Common myeloid progenitor, CD34-positive (primary cell): ENCODE results near the gene TRIM7.
"Not testable (repeated sequence)": the region's sequence is repeated elsewhere in the genome, so short reads cannot be mapped to it uniquely, and the experiment has no call there.

ENCODE experiments used
- CTCF ChIA-PET: fragments of 350-600 bp; sonication (Branson Sonifier 250); formaldehyde crosslinking; loops from one replicate; lab custom pipeline; 2021; ENCODE audit warnings: antibody characterized with exemption; lab: Charles Lee
- POLR2A ChIA-PET: fragments of 350-600 bp; sonication (Branson Sonifier 250); formaldehyde crosslinking; loops from one replicate; lab custom pipeline; 2021; ENCODE audit warnings: antibody characterized with exemption; lab: Charles Lee
- DNase-seq, 3 donors: peaks; one replicate each; pipeline versions ENCODE4 v3.0.0 to v3.0.0-alpha.2; 2013
- H3K27ac ChIP-seq, 2 experiments: 1 replicate in 1 of 2; 2 replicates in 1 of 2; pipeline ENCODE4 v1.7.0; 2013; ENCODE audit warnings: inconsistent platforms in 2 of 2, low read length in 2 of 2, mild to moderate bottlenecking in 2 of 2, low read depth in 1 of 2, moderate library complexity in 1 of 2; ENCODE audit not compliant: severe bottlenecking in 2 of 2, insufficient read depth in 1 of 2, poor library complexity in 1 of 2
- H3K27me3 ChIP-seq, 5 experiments: replicated peaks in 2 of 5; 1 replicate in 3 of 5; 2 replicates in 2 of 5; pipeline versions ENCODE4 v1.6.1 to v1.7.0; 2013; ENCODE audit warnings: low read length in 4 of 5, mild to moderate bottlenecking in 2 of 5, moderate library complexity in 2 of 5, inconsistent platforms in 1 of 5; ENCODE audit not compliant: insufficient read depth in 5 of 5, control insufficient read depth in 4 of 5
- H3K36me3 ChIP-seq, 4 experiments: 1 replicate in 2 of 4; 2 replicates in 2 of 4; pipeline versions ENCODE4 v1.6.1 to v1.7.0; 2013; ENCODE audit warnings: low read length in 3 of 4, control low read depth in 1 of 4, mild to moderate bottlenecking in 1 of 4; ENCODE audit not compliant: control insufficient read depth in 4 of 4, insufficient read depth in 4 of 4
- H3K4me1 ChIP-seq, 4 experiments: 1 replicate in 3 of 4; 2 replicates in 1 of 4; pipeline versions ENCODE4 v1.6.1 to v1.7.1; 2013; ENCODE audit warnings: low read length in 3 of 4, mild to moderate bottlenecking in 3 of 4, control low read depth in 1 of 4, inconsistent platforms in 1 of 4, moderate library complexity in 1 of 4; ENCODE audit not compliant: control insufficient read depth in 4 of 4, insufficient read depth in 4 of 4; ENCODE audit errors: control extremely low read depth in 1 of 4
- H3K4me3 ChIP-seq, 7 experiments: 1 replicate in 4 of 7; 2 replicates in 3 of 7; pipeline versions ENCODE4 v1.5.1 to v1.7.0; 2013; ENCODE audit warnings: mild to moderate bottlenecking in 7 of 7, low read length in 6 of 7, moderate library complexity in 6 of 7, inconsistent platforms in 2 of 7, low read depth in 2 of 7, control low read depth in 1 of 7; ENCODE audit not compliant: insufficient read depth in 4 of 7, control insufficient read depth in 1 of 7; ENCODE audit errors: extremely low read depth in 1 of 7
- H3K9me3 ChIP-seq, 5 experiments: 1 replicate in 4 of 5; 2 replicates in 1 of 5; pipeline versions ENCODE4 v1.6.1 to v1.7.1; 2013; ENCODE audit warnings: low read length in 4 of 5, mild to moderate bottlenecking in 2 of 5, inconsistent platforms in 1 of 5, low read depth in 1 of 5, moderate library complexity in 1 of 5; ENCODE audit not compliant: control insufficient read depth in 4 of 5, insufficient read depth in 2 of 5; ENCODE audit errors: control extremely low read depth in 1 of 5
- WGBS: methylation state at CpG from one replicate; pipeline ENCODE4 v1.1.5; 2013; ENCODE audit not compliant: insufficient coverage; 5-methylcytosine and 5-hydroxymethylcytosine counted together

The TRIM7 gene

DNA sequence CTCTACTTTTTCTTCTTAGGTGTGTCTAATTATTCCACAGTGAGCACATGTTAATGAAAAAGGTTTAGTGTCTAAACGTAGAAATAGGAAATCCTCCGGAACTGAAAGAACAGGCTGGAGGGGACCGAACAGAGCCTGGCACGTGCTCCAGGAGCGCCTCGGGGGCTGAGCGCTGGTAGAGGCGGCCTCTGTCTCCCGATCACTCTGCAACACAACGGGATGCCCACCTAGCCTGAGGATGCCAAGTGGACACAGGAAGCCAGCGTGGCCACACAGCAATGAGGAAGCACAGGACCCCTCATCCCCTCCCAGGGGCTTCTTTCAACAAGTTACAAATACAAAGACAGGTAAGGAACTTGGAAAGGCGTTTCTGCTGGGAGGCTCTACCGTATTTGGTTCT is 19.4 kb downstream of the TRIM7 start:
- Histone ChIP-seq H3K27me3 (peaks cover 0 to 2% (median 0%) of the 10 kb centered on the region in 5 experiments), H3K36me3 (no peaks in the 10 kb centered on the region), H3K9me3 (no peaks in the 10 kb centered on the region), H3K4me1 (peaks cover 0 to 41% (median 32%) of the 10 kb centered on the region in 4 experiments), H3K4me3 (no peak overlapping the region), H3K27ac (no peak overlapping the region)
- ChIA-PET POLR2A (no interaction called here), CTCF (interaction anchor here (1.0 to 3.9 kb wide), 15 partner anchors 8 to 399 kb away, joined by 3 to 41 read pairs (median 4); partner anchors contain the start of genes TRIM41, TRIM52 and TRIM7)
- WGBS: 86% methylated on average over 7 of the region's 13 CpGs
- no peak for DNase-seq

DNA sequence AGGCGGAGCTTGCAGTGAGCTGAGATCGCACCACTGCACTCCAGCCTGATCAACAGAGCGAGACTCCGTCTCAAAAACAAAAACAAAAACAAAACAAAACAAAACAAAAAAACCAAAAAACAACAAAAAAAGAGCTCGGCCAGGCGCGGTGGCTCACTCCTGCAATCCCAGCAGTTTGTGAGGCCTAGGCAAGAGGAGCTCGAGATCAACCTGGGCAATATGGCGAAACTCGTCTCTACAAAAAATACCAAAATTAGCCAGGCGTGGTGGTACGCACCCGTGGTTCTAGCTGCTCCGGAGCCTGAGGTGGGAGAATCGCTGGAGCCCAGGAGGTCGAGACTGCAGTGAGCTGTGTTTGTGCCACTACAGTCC is 20.2 kb downstream of the TRIM7 start:
- Histone ChIP-seq H3K27me3 (peaks cover 0 to 3% (median 0%) of the 10 kb centered on the region in 5 experiments), H3K9me3 (no peaks in the 10 kb centered on the region), H3K36me3 (no peaks in the 10 kb centered on the region), H3K4me1 (peaks cover 0 to 34% (median 25%) of the 10 kb centered on the region in 4 experiments), H3K27ac (no peak overlapping the region), H3K4me3 (peak overlapping the region in 4 of 7 experiments; percentile 19 to 75 (median 50))
- ChIA-PET POLR2A (interaction anchor here (0.8 to 1.7 kb wide), 3 partner anchors 10 to 39 kb away, joined by 3 to 5 read pairs (median 4); partner anchors contain the start of gene TRIM41), CTCF (interaction anchor here (0.7 to 3.9 kb wide), 24 partner anchors 9 to 399 kb away, joined by 3 to 41 read pairs (median 4); partner anchors contain the start of genes TRIM41, TRIM52 and TRIM7)
- no peak for DNase-seq
- WGBS: 93% methylated on average over 10 of the region's 16 CpGs

DNA sequence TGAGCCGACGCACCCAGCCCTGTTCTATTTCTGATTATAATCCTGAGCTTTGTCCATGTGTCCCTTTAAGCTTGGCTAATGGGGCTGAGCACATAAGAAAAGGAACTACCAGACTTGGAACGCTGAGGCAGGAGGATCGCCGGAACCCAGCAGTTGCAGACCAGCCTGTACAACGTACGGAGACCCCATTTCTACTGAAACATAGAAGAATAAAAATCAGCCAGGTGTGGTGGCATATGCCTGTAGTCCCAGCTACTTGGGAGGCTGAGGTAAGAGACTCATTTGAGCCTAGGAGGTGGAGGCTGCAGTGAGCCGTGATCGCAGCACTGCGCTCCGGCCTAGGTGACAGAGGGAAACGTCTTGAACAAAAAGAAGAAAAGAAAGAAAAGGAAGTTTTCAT is 22.3 kb downstream of the TRIM7 start:
- no peaks in the 10 kb centered on the region for H3K9me3 ChIP-seq
- peaks cover 0 to 24% (median 16%) of the 10 kb centered on the region in 4 experiments for H3K4me1 ChIP-seq
- ChIA-PET CTCF (interaction anchor here (0.9 to 3.9 kb wide), 4 partner anchors 9 to 321 kb away, joined by 3 to 41 read pairs (median 4); partner anchors contain the start of gene ZFP62), POLR2A (no interaction called here)
- no peak overlapping the region for H3K27ac ChIP-seq
- H3K36me3 ChIP-seq: no peaks in the 10 kb centered on the region
- H3K27me3 ChIP-seq: peaks cover 0 to 3% (median 2%) of the 10 kb centered on the region in 5 experiments
- WGBS: 60% methylated on average over 9 of the region's 12 CpGs
- no peak for DNase-seq
- H3K4me3 ChIP-seq: peak overlapping the region in 3 of 7 experiments; percentile 28 to 46 (median 42)

DNA sequence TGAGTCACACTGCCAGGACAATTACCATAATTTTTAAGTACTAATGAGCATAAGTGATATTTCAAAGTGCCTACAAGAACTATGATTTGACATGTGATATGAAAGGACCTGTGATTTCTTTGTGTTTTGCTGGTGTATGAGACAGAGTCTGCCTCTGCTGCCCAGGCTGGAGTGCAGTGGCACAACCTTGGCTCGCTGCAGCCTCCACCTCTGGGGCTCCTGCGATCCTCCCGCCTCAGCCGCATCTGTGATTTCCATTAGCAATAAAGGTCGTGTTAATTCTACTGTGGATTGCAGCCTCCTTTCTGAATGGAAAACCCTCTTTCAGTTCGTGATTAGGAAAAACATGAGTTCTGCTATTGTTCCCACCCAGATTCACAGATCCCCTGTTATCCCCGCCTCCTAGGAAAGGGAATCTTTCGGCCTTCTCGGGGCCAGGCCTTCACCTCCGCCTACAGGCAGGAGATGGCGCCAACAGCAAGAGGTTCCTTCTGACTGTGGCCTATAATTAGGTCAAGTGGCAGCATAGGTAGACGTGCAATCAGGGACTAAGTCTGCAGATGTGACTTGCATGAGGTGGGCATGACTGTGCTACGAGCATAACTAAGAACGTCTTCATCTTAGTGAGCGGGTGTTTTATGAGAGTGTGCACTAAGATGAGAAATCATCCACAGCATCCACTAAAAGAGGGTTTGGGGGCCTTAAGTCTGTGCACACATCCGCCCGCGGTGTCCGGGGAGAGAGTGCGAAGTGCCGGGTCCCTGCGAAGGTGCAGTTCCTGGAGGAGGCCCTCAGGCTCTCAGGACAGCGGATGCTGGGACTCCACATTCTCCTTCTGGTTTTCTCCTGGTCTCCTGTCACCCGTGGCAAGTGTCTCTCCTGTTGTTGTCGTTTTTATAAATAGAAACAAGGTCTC is 23.1 kb downstream of the TRIM7 start:
- no peaks in the 10 kb centered on the region for H3K36me3 ChIP-seq
- no peaks in the 10 kb centered on the region for H3K9me3 ChIP-seq
- CTCF ChIA-PET: interaction anchor here (0.9 to 3.9 kb wide), 7 partner anchors 8 to 321 kb away, joined by 3 to 41 read pairs (median 3); partner anchors contain the start of gene ZFP62
- peak; percentile 79 to 83 (median 80) for DNase-seq
- peaks cover 0 to 22% (median 14%) of the 10 kb centered on the region in 4 experiments for H3K4me1 ChIP-seq
- peak overlapping the region in 1 of 7 experiments; percentile 42 for H3K4me3 ChIP-seq
- H3K27me3 ChIP-seq: peaks cover 0 to 5% (median 2%) of the 10 kb centered on the region in 5 experiments
- no peak overlapping the region for H3K27ac ChIP-seq
- 54% methylated on average over 20 of the region's 25 CpGs for WGBS
- POLR2A ChIA-PET: no interaction called here

DNA sequence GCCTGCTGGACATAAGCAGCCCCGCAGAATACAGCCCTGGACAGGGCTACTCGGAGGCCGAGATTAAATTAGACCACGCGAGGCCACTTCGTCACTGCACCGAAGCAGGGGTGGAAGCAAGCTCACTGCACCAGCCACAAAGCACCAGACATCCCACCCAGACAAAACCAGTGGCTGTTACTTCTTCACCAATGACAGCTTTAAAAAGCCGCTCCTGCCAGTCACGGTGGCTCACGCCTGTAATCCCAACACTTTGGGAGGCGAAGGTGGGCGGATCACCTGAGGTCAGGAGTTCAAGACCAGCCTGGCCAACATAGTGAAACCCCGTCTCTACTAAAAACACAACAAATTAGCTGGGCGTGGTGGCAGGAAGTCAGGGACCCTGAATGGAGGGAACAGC is 27.4 kb downstream of the TRIM7 start:
- DNase-seq, H3K9me3 ChIP-seq, H3K36me3 ChIP-seq, H3K27ac ChIP-seq, H3K4me3 ChIP-seq, CTCF ChIA-PET, POLR2A ChIA-PET: not testable (repeated sequence)
- Histone ChIP-seq H3K27me3 (peaks cover 0 to 30% (median 12%) of the 10 kb centered on the region in 5 experiments), H3K4me1 (peaks cover 0 to 17% (median 15%) of the 10 kb centered on the region in 4 experiments)
- 88% methylated on average over 7 of the region's 14 CpGs for WGBS

DNA sequence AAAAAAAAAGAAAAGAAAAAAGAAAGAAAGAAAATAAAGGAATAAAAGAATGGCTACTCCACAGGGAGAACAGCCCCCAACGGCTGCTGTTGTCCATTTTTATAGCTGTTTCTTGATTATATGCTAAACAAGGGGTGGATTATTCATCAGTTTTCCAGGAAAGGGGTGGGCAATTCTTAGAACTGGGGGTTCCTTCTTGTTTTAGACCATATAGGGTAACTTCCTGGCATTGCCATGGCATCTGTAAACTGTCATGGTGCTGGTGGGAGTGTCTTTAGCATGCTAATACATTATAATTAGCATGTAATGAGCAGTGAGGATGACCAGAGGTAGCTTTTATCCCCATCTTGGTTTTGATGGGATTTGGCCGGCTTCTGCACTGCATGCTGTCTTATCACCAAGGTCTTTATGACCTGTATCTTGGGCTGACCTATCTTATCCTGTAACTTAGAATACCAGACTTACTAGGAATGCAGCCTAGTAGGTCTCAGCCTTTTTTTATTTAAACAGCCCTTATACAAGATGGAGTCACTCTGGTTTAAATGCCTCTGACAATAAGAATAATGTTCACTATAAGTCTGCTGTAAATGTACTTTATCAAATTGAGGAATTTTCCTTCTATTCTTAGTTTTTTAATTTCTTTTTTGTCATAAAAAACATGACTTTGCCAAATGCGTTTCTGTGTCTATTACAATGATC is 28.6 kb downstream of the TRIM7 start:
- ChIA-PET POLR2A (interaction anchor here (0.6 kb wide), 1 partner anchor 13 kb away, joined by 3 read pairs; no protein-coding TSS in a partner anchor), CTCF (interaction anchor here (7.2 kb wide), 1 partner anchor 8 kb away, joined by 41 read pairs; no protein-coding TSS in a partner anchor)
- no peaks in the 10 kb centered on the region for H3K36me3 ChIP-seq
- H3K4me3 ChIP-seq: no peak overlapping the region
- WGBS: 100% methylated on average over 1 of the region's 3 CpGs
- no peak for DNase-seq
- peaks cover 2 to 40% (median 19%) of the 10 kb centered on the region in 5 experiments for H3K27me3 ChIP-seq
- peaks cover 0 to 1% (median 0%) of the 10 kb centered on the region in 5 experiments for H3K9me3 ChIP-seq
- H3K27ac ChIP-seq: no peak overlapping the region
- peaks cover 0 to 16% (median 14%) of the 10 kb centered on the region in 4 experiments for H3K4me1 ChIP-seq
